Uterus (tissue), 4 donors: Measurements from ENCODE around the gene NR6A1. TPM values are rescaled to one million over a fixed set of nuclear protein-coding genes. Genes with fewer than 3 reads are reported as not detected.

ENCODE experiments used
- DNase-seq, 2 donors: peaks; one replicate each; pipeline ENCODE4 v3.0.0-alpha.2; 2019 to 2020
- H3K27ac ChIP-seq, 2 donors: fragments of 200-600 bp; sonication (generic); 1 replicate in 1 of 2; 2 replicates in 1 of 2; pipeline ENCODE4 v1.5.1; 2016 to 2018
- H3K27me3 ChIP-seq, 2 donors: fragments of 200-600 bp; sonication (generic); one replicate each; pipeline ENCODE4 v1.5.1; 2018 to 2019; ENCODE audit warnings: control low read depth in 1 of 2
- H3K36me3 ChIP-seq, 2 donors: fragments of 200-600 bp; sonication (generic); one replicate each; pipeline ENCODE4 v1.5.1; 2019; ENCODE audit warnings: control low read depth in 1 of 2
- H3K4me1 ChIP-seq, 2 donors: fragments of 200-600 bp; sonication (generic); one replicate each; pipeline ENCODE4 v1.5.1; 2018 to 2019; ENCODE audit warnings: control low read depth in 1 of 2
- H3K4me3 ChIP-seq, 2 donors: fragments of 200-600 bp; sonication (generic); 1 replicate in 1 of 2; 2 replicates in 1 of 2; pipeline ENCODE4 v1.5.1; 2018 to 2019; ENCODE audit warnings: mild to moderate bottlenecking in 1 of 2
- H3K9me3 ChIP-seq, 2 donors: fragments of 200-600 bp; sonication (generic); one replicate each; pipeline ENCODE4 v1.5.1; 2019; ENCODE audit warnings: control low read depth in 1 of 2
- POLR2A ChIP-seq, 2 donors: fragments of 450-650 bp; IDR thresholded peaks; one replicate each; pipeline ENCODE4 v1.6.1; 2016; ENCODE audit warnings: antibody characterized with exemption in 2 of 2, mild to moderate bottlenecking in 1 of 2, moderate library complexity in 1 of 2
- intact Hi-C: fragments of 100-400 bp; cut with DNase I; formaldehyde crosslinking; loops from one replicate; pipeline ENCODE4 v1.15.1; 2023; ENCODE audit warnings: low total_unique reads
- total RNA-seq, 4 donors: library from RNA; depleted of rRNA in 3 of 4; stranded (reverse); fragments of >200 nt in 3 of 4; gene quantifications; one replicate each; pipeline versions ENCODE4 v1.1.0 to v1.2.4, GENCODE V29; 2014 to 2023
- TF ChIP-seq, protein P1 (sequence below), 4 experiments: fragments of 200-600 bp in 2 of 4; fragments of 450-650 bp in 2 of 4; sonication (generic) in 2 of 4; IDR thresholded peaks; one replicate each; pipeline ENCODE4 v1.5.1; 2016 to 2019; ENCODE audit warnings: antibody characterized with exemption in 4 of 4, mild to moderate bottlenecking in 2 of 4, moderate library complexity in 1 of 4
- donor health status: DM: yes; HTN: yes; CAD: no.

NR6A1 gene
- total RNA-seq, 4 donors from 2014 or later = under 0.01 to 2.6 (median 1.3) TPM; not detected in 1

GRCh38 chr9:124676159-124676551 lies 95.0 kb downstream of the NR6A1 start:
- no peaks in the 10 kb centered on the region for H3K4me1 ChIP-seq
- H3K27ac ChIP-seq = no peak overlapping the region
- no peaks in the 10 kb centered on the region for H3K9me3 ChIP-seq
- no peaks in the 10 kb centered on the region for H3K27me3 ChIP-seq
- no peaks in the 10 kb centered on the region for H3K36me3 ChIP-seq
- H3K4me3 ChIP-seq = no peak overlapping the region
- intact Hi-C loops = no loop called here
- no peak for TF ChIP-seq POLR2A (IDR thresholded peaks at IDR 0.05)
- TF ChIP-seq, protein P1, sequence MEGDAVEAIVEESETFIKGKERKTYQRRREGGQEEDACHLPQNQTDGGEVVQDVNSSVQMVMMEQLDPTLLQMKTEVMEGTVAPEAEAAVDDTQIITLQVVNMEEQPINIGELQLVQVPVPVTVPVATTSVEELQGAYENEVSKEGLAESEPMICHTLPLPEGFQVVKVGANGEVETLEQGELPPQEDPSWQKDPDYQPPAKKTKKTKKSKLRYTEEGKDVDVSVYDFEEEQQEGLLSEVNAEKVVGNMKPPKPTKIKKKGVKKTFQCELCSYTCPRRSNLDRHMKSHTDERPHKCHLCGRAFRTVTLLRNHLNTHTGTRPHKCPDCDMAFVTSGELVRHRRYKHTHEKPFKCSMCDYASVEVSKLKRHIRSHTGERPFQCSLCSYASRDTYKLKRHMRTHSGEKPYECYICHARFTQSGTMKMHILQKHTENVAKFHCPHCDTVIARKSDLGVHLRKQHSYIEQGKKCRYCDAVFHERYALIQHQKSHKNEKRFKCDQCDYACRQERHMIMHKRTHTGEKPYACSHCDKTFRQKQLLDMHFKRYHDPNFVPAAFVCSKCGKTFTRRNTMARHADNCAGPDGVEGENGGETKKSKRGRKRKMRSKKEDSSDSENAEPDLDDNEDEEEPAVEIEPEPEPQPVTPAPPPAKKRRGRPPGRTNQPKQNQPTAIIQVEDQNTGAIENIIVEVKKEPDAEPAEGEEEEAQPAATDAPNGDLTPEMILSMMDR (IDR thresholded peaks at IDR 0.05) = no peak
- DNase-seq = no peak

DNA sequence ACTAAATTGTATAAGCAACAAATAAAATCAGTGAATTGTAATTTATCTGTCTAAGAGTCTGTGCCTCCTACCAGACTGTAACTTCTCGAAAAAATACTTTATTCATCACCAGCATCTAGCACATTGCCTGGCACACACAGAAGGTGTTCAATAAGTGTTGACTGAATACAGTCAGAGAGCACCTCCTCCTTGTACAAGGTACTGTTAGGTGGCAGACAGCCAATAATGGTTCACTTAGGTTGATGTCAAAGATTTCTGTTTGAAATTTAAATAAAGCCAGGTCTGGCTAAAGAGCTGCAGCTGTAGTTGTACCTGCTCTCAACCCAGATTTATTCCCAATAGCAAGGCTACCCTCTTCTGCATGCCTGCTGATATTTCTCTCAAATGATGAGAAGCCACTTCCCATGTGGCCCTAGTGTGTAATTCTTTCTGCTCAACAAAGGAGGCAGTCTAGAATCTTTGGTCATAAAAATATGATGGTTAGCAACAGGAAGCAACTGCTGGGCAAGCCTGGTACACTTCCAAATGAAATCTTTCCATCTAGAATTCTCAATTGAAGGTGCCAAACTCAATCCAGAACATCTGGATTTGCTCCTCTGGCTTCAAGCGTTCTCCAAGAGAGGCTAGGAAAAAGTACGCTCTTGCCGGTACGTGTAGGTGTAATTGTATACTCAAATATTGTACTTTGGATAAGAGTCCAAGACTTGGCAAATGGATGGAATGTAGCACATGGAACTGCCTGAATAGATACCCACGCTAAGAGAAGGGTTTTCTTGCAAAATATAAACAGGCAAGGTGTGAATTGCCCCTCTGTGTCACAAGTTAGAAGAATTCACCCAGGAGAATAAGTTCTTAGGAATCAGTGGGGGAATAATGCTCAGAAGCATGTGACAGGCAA lies 95.6 kb downstream of the NR6A1 start:
- Histone ChIP-seq H3K9me3 (no peaks in the 10 kb centered on the region), H3K27ac (no peak overlapping the region), H3K4me1 (no peaks in the 10 kb centered on the region), H3K4me3 (no peak overlapping the region), H3K36me3 (no peaks in the 10 kb centered on the region), H3K27me3 (no peaks in the 10 kb centered on the region)
- DNase-seq = no peak
- intact Hi-C loops = no loop called here
- TF ChIP-seq, protein P1 (IDR thresholded peaks at IDR 0.05) = no peak
- no peak for TF ChIP-seq POLR2A (IDR thresholded peaks at IDR 0.05)

DNA sequence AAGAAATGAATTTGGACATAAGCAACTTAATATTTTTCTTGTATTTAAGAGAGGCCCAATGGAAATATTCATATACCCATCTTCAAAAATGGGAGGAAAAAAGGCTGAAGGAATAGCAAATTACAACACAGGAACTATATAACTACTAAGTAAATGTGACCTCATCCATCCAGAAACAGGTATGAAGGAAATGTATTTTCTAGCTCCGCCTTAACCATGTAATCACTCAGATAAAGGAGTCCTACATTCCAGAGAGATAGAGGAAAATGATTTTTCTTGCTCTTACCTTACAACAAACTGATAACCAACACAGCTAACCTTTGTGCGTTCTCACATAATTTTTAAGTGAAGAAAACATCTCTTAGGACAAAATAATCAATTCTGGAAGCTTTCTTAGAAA lies 96.5 kb downstream of the NR6A1 start:
- Histone ChIP-seq H3K27ac (no peak overlapping the region), H3K27me3 (no peaks in the 10 kb centered on the region), H3K36me3 (no peaks in the 10 kb centered on the region), H3K9me3 (no peaks in the 10 kb centered on the region), H3K4me1 (no peaks in the 10 kb centered on the region), H3K4me3 (no peak overlapping the region)
- intact Hi-C loops = no loop called here
- DNase-seq = no peak
- TF ChIP-seq, protein P1 (IDR thresholded peaks at IDR 0.05) = no peak
- no peak for TF ChIP-seq POLR2A (IDR thresholded peaks at IDR 0.05)

- intact Hi-C loops = no loop called here
- TF ChIP-seq, protein P1 (IDR thresholded peaks at IDR 0.05) = no peak
- no peaks in the 10 kb centered on the region for H3K4me1 ChIP-seq
Observed at GRCh38 chr9:124673063-124673462, 98.0 kb downstream of the NR6A1 start.

DNA sequence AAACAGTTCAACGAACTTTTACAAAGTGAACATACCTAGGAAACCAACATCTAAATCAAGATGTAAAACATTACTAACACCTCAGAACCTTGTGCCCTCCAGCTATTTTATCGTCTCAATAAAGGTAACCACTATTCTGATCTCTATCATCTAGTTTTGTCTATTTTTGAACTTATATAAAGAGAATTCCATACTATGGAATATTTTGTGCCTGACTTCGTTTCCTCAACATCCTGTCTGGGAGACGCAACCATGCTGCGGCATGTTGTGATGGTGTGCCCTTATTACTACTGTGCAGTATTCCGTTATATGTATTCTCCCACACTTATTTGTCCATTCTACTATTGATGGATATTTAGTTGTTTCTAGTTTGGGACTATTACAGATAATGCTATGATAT lies 99.2 kb downstream of the NR6A1 start:
- Histone ChIP-seq H3K4me3 (no peak overlapping the region), H3K27ac (no peak overlapping the region), H3K4me1 (no peaks in the 10 kb centered on the region), H3K36me3 (no peaks in the 10 kb centered on the region), H3K9me3 (no peaks in the 10 kb centered on the region), H3K27me3 (no peaks in the 10 kb centered on the region)
- no peak for TF ChIP-seq POLR2A (IDR thresholded peaks at IDR 0.05)
- TF ChIP-seq, protein P1 (IDR thresholded peaks at IDR 0.05) = no peak
- intact Hi-C loops = no loop called here
- no peak for DNase-seq

More at GRCh38 chr9:124673063-124673462, 98.0 kb downstream of the NR6A1 start:
- Histone ChIP-seq H3K27me3 (no peaks in the 10 kb centered on the region), H3K9me3 (no peaks in the 10 kb centered on the region), H3K27ac (no peak overlapping the region), H3K4me3 (no peak overlapping the region), H3K36me3 (no peaks in the 10 kb centered on the region)
- DNase-seq = no peak
